LNCAP (cell line): ENCODE results near the gene SRSF3.

Source experiments
- CTCF ChIP-seq: fragments of 450-650 bp; IDR thresholded peaks from 2 replicates; pipeline ENCODE4 v1.5.1; 2017; ENCODE audit warnings: mild to moderate bottlenecking

The SRSF3 gene

GRCh38 chr6:36603222-36604089 lies 9.3 kb downstream of the SRSF3 start:
- TF ChIP-seq CTCF, result no peak

GRCh38 chr6:36604090-36605060 lies 10.2 kb downstream of the SRSF3 start:
- TF ChIP-seq CTCF, result no peak

GRCh38 chr6:36605143-36605542 lies 11.0 kb downstream of the SRSF3 start:
- no peak for TF ChIP-seq CTCF

- no peak for TF ChIP-seq CTCF
Measured at GRCh38 chr6:36605560-36606391, 11.6 kb downstream of the SRSF3 start.

- no peak for TF ChIP-seq CTCF
Measured at GRCh38 chr6:36607683-36608386, 13.7 kb downstream of the SRSF3 start.

GRCh38 chr6:36608788-36609563 lies 14.8 kb downstream of the SRSF3 start:
- no peak for TF ChIP-seq CTCF
